ENCODE results near the gene CCDC186. TPM values are rescaled to one million over a fixed set of nuclear protein-coding genes. Genes with fewer than 3 reads are reported as not detected.

CCDC186 gene
- total and polyA plus RNA-seq, 2 of the 13 experiments (the other 11 are each of a cell fraction or from before 2014, with no cell fraction given), result 4.2 to 11.8 TPM

DNA sequence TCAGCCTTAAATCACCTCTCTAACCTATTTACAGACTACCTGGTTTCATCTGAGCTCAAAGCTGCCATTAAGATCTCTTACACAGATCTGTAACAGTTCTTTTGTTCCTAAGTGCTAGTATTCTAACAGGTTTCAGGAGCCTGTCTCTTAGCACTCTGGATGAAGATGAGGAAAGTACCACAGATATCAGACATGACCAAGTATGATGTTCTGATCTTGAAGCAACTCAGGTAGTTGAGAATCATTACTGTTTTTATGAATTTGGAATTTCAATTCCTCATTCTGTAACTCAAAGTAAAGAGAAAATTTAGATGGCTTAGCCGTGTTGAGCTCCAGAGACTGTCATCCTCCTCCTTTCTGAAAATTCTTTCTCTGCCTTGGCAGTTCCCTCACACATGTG lies 30.8 kb downstream of the CCDC186 start:
- H3K9me3 ChIP-seq (ENCODE audit: low read length), result no peaks in the 10 kb centered on the region
- in situ Hi-C loops (cut with HindIII; ENCODE audit: extremely low pct_ligation_motif_present, low pct_unique_long_range_greater_than_20kb), result no loop called here
- TF ChIP-seq KLF12 (CRISPR knock-in tag; IDR thresholded peaks at IDR 0.05; ENCODE audit: borderline replicate concordance) (no peak), ZNF546 (CRISPR knock-in tag; conservative IDR thresholded peaks at IDR 0.05) (no peak)
- intact Hi-C loops (cut with micrococcal nuclease; ENCODE audit: unreplicated experiment), result no loop called here
- no TSS peak for BruUV-seq (replicated peaks)
- H3K9ac ChIP-seq (ENCODE audit: insufficient read depth, low read depth, low read length), result no peak overlapping the region
- H3K79me2 ChIP-seq (ENCODE audit: insufficient read depth, low read length), result no peaks in the 10 kb centered on the region
- no peaks in the 10 kb centered on the region for H3K4me1 ChIP-seq (ENCODE audit: insufficient read depth, low read length)
- no peak overlapping the region for H3K27ac ChIP-seq (ENCODE audit: extremely low read length, insufficient read depth, low read length)
- WGBS (ENCODE audit: low lambda C conversion rate), result 100% methylated on average over 1 of the region's 1 CpG
- no peak for FAIRE-seq
- no peaks in the 10 kb centered on the region for H4K20me1 ChIP-seq (ENCODE audit: insufficient read depth, low read length)
- CTCF ChIA-PET (ENCODE audit: low intra/inter-chr PET ratio, low total read pairs), result no interaction called here
- no peak for ATAC-seq
- H3K4me2 ChIP-seq (ENCODE audit: low read depth, low read length), result no peak overlapping the region
- peaks cover 2 to 25% of the 10 kb centered on the region in 2 experiments; a peak in 1 of 5 replicates for H3K36me3 ChIP-seq (replicated peaks in 1 of 2; ENCODE audit: control insufficient read depth in 1 of 2, insufficient read depth in 2 of 2, low read length in 2 of 2)
- H3K27me3 ChIP-seq (ENCODE audit: control insufficient read depth in 1 of 2, insufficient read depth in 2 of 2, low read length in 2 of 2), result no peaks in the 10 kb centered on the region
- POLR2A ChIA-PET, result no interaction called here
- H2AFZ ChIP-seq (ENCODE audit: low read length), result no peak overlapping the region
- no peak overlapping the region for H3K4me3 ChIP-seq (replicated peaks in 1 of 3; ENCODE audit: insufficient read depth in 1 of 3, low read depth in 2 of 3, low read length in 3 of 3)
- no peak for DNase-seq (ENCODE audit: low spot score)

GRCh38 chr10:114142018-114142417 lies 32.0 kb downstream of the CCDC186 start:
- in situ Hi-C loops (cut with HindIII; ENCODE audit: extremely low pct_ligation_motif_present, low pct_unique_long_range_greater_than_20kb), result no loop called here
- no peak for FAIRE-seq
- no peaks in the 10 kb centered on the region for H3K27me3 ChIP-seq (ENCODE audit: control insufficient read depth in 1 of 2, insufficient read depth in 2 of 2, low read length in 2 of 2)
- H2AFZ ChIP-seq (ENCODE audit: low read length), result no peak overlapping the region
- no peak for ATAC-seq
- 55% methylated on average over 3 of the region's 3 CpGs for WGBS (ENCODE audit: low lambda C conversion rate)
- no peaks in the 10 kb centered on the region for H3K9me3 ChIP-seq (ENCODE audit: low read length)
- H3K4me1 ChIP-seq (ENCODE audit: insufficient read depth, low read length), result no peaks in the 10 kb centered on the region
- no peaks in the 10 kb centered on the region for H3K79me2 ChIP-seq (ENCODE audit: insufficient read depth, low read length)
- H4K20me1 ChIP-seq (ENCODE audit: insufficient read depth, low read length), result no peaks in the 10 kb centered on the region
- intact Hi-C loops (cut with micrococcal nuclease; ENCODE audit: unreplicated experiment), result no loop called here
- BruUV-seq (replicated peaks), result no TSS peak
- H3K4me3 ChIP-seq (replicated peaks in 1 of 3; ENCODE audit: insufficient read depth in 1 of 3, low read depth in 2 of 3, low read length in 3 of 3), result no peak overlapping the region
- CTCF ChIA-PET (ENCODE audit: low intra/inter-chr PET ratio, low total read pairs), result no interaction called here
- no peak overlapping the region for H3K4me2 ChIP-seq (ENCODE audit: low read depth, low read length)
- POLR2A ChIA-PET, result no interaction called here
- no peak overlapping the region for H3K27ac ChIP-seq (ENCODE audit: extremely low read length, insufficient read depth, low read length)
- H3K9ac ChIP-seq (ENCODE audit: insufficient read depth, low read depth, low read length), result no peak overlapping the region
- H3K36me3 ChIP-seq (replicated peaks in 1 of 2; ENCODE audit: control insufficient read depth in 1 of 2, insufficient read depth in 2 of 2, low read length in 2 of 2), result peaks cover 0 to 23% of the 10 kb centered on the region in 2 experiments; a peak in 1 of 5 replicates
- no peak for DNase-seq (ENCODE audit: low spot score)
- TF ChIP-seq BCLAF1 (IDR thresholded peaks at IDR 0.05), result no peak
- TF ChIP-seq, protein P1, sequence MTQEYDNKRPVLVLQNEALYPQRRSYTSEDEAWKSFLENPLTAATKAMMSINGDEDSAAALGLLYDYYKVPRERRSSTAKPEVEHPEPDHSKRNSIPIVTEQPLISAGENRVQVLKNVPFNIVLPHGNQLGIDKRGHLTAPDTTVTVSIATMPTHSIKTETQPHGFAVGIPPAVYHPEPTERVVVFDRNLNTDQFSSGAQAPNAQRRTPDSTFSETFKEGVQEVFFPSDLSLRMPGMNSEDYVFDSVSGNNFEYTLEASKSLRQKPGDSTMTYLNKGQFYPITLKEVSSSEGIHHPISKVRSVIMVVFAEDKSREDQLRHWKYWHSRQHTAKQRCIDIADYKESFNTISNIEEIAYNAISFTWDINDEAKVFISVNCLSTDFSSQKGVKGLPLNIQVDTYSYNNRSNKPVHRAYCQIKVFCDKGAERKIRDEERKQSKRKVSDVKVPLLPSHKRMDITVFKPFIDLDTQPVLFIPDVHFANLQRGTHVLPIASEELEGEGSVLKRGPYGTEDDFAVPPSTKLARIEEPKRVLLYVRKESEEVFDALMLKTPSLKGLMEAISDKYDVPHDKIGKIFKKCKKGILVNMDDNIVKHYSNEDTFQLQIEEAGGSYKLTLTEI (CRISPR knock-in tag; conservative IDR thresholded peaks at IDR 0.05), result no peak
- no peak for TF ChIP-seq ZNF274 (CRISPR knock-in tag; IDR thresholded peaks at IDR 0.05)
- TF ChIP-seq STAT5B (CRISPR knock-in tag; IDR thresholded peaks at IDR 0.05), result no peak
- no peak for TF ChIP-seq NFE2L2 (IDR thresholded peaks at IDR 0.05; ENCODE audit: low read length)
- TF ChIP-seq ZFP36L1 (CRISPR knock-in tag; IDR thresholded peaks at IDR 0.05), result no peak
- TF ChIP-seq ZNF609 (CRISPR knock-in tag; IDR thresholded peaks at IDR 0.05; ENCODE audit: borderline replicate concordance), result no peak
- no peak for TF ChIP-seq ZMAT3 (CRISPR knock-in tag; conservative IDR thresholded peaks at IDR 0.05)

All from HepG2 (cell line).